Breast epithelium (tissue), 4 donors: Measurements from ENCODE around the gene DOP1A. TPM values are rescaled to one million over a fixed set of nuclear protein-coding genes. Genes with fewer than 3 reads are reported as not detected.
A peak's percentile ranks its signal among the peaks of the same experiment; 100 is the strongest.

ENCODE experiments used
- DNase-seq, 2 donors: peaks; one replicate each; pipeline ENCODE4 v3.0.0-alpha.2; 2019; ENCODE audit warnings: low spot score in 2 of 2
- H3K27ac ChIP-seq, 2 donors: fragments of 200-600 bp; sonication (generic) in 1 of 2; one replicate each; pipeline ENCODE4 v1.5.1; 2016 to 2019; ENCODE audit warnings: mild to moderate bottlenecking in 1 of 2
- H3K27me3 ChIP-seq, 2 donors: fragments of 200-600 bp; sonication (generic) in 1 of 2; one replicate each; pipeline versions ENCODE4 v1.5.1 to v1.6.0; 2017 to 2019; ENCODE audit warnings: control low read depth in 1 of 2, mild to moderate bottlenecking in 1 of 2
- H3K36me3 ChIP-seq: fragments of 200-600 bp; one replicate; pipeline ENCODE4 v1.5.1; 2019
- H3K4me1 ChIP-seq, 2 donors: fragments of 200-600 bp; sonication (generic); one replicate each; pipeline ENCODE4 v1.5.1; 2016 to 2019; ENCODE audit warnings: control low read depth in 1 of 2
- H3K4me3 ChIP-seq, 3 donors: fragments of 200-600 bp; sonication (generic); 1 replicate in 2 of 3; 2 replicates in 1 of 3; pipeline ENCODE4 v1.5.1; 2016 to 2019; ENCODE audit warnings: mild to moderate bottlenecking in 3 of 3, moderate library complexity in 2 of 3
- H3K9me3 ChIP-seq, 2 donors: fragments of 200-600 bp; sonication (generic) in 1 of 2; one replicate each; pipeline ENCODE4 v1.5.1; 2016 to 2019; ENCODE audit warnings: control low read depth in 1 of 2
- CTCF ChIP-seq, 3 donors: fragments of 450-650 bp; IDR thresholded peaks; one replicate each; pipeline ENCODE4 v1.5.1; 2016 to 2017; ENCODE audit warnings: antibody characterized with exemption in 3 of 3, mild to moderate bottlenecking in 3 of 3, moderate library complexity in 3 of 3
- POLR2A ChIP-seq: fragments of 450-650 bp; IDR thresholded peaks from one replicate; pipeline ENCODE4 v1.6.1; 2016; ENCODE audit warnings: antibody characterized with exemption, mild to moderate bottlenecking, moderate library complexity
- POLR2AphosphoS5 ChIP-seq, 3 donors: sonication (generic); formaldehyde crosslinking; IDR thresholded peaks; one replicate each; pipeline ENCODE4 v1.6.1; 2017; ENCODE audit warnings: antibody characterized with exemption in 3 of 3
- intact Hi-C: fragments of 100-400 bp; cut with DNase I; formaldehyde crosslinking; loops from one replicate; pipeline ENCODE4 v1.15.1; 2023; ENCODE audit warnings: low total_unique reads
- total RNA-seq, 3 donors: library from RNA; depleted of rRNA; stranded (reverse); fragments of >200 nt; gene quantifications; one replicate each; pipeline ENCODE4 v1.1.0, GENCODE V29; 2016

The DOP1A gene
- total RNA-seq, 3 donors from 2014 or later: 27.5 to 93.2 (median 56.4) TPM

GRCh38 chr6:83065511-83066192, 1.8 kb upstream of the DOP1A start, which contains the start of gene UBE3D:
Gene UBE3D (minus strand): TSS chr6:83065841. CDS start chr6:83065718, 123 bp downstream.
- DNase-seq: peak; percentile 65 to 88
- H3K36me3 ChIP-seq: no peaks in the 10 kb centered on the region
- intact Hi-C loops: no loop called here
- H3K27me3 ChIP-seq: no peaks in the 10 kb centered on the region
- no peaks in the 10 kb centered on the region for H3K9me3 ChIP-seq
- TF ChIP-seq CTCF (IDR thresholded peaks at IDR 0.05): peak; percentile 82 to 95 (median 92)
- peak in 2 of 3 donors; percentile 34 to 52 for TF ChIP-seq POLR2AphosphoS5 (IDR thresholded peaks at IDR 0.05)
- no peak for TF ChIP-seq POLR2A
- H3K4me1 ChIP-seq: peaks cover 0 to 10% of the 10 kb centered on the region in 2 donors
- H3K27ac ChIP-seq: peak within 1 kb of the TSS; percentile 70 to 74
- H3K4me3 ChIP-seq: peak within 1 kb of the TSS; percentile 73 to 81 (median 78)

GRCh38 chr6:83068616-83069015, 1.1 kb downstream of the DOP1A start:
- no peak for DNase-seq
- H3K27ac ChIP-seq: peak overlapping the region; percentile 89 to 97
- H3K36me3 ChIP-seq: no peaks in the 10 kb centered on the region
- peak overlapping the region; percentile 82 to 95 (median 82) for H3K4me3 ChIP-seq
- no peaks in the 10 kb centered on the region for H3K27me3 ChIP-seq
- intact Hi-C loops: no loop called here
- no peaks in the 10 kb centered on the region for H3K9me3 ChIP-seq
- no peak for TF ChIP-seq POLR2AphosphoS5 (IDR thresholded peaks at IDR 0.05)
- no peak for TF ChIP-seq CTCF (IDR thresholded peaks at IDR 0.05)
- TF ChIP-seq POLR2A: no peak
- H3K4me1 ChIP-seq: peaks cover 0 to 14% of the 10 kb centered on the region in 2 donors

- Histone ChIP-seq H3K4me3 (no peak overlapping the region), H3K27me3 (no peaks in the 10 kb centered on the region), H3K27ac (peak overlapping the region in 1 of 2 donors; percentile 97), H3K9me3 (no peaks in the 10 kb centered on the region), H3K36me3 (no peaks in the 10 kb centered on the region), H3K4me1 (peaks cover 0 to 14% of the 10 kb centered on the region in 2 donors)
- intact Hi-C loops: no loop called here
- no peak for TF ChIP-seq POLR2AphosphoS5 (IDR thresholded peaks at IDR 0.05)
- TF ChIP-seq CTCF (IDR thresholded peaks at IDR 0.05): no peak
- TF ChIP-seq POLR2A: no peak
- DNase-seq: no peak
Observed at GRCh38 chr6:83069633-83070032, 2.2 kb downstream of the DOP1A start.

GRCh38 chr6:83071023-83071422, 3.6 kb downstream of the DOP1A start:
- intact Hi-C loops: no loop called here
- Histone ChIP-seq H3K4me3 (peak overlapping the region in 1 of 3 donors; percentile 17), H3K4me1 (peaks cover 0 to 14% of the 10 kb centered on the region in 2 donors)

More at GRCh38 chr6:83071023-83071422, 3.6 kb downstream of the DOP1A start:
- no peak for DNase-seq
- Histone ChIP-seq H3K9me3 (no peaks in the 10 kb centered on the region), H3K27ac (peak overlapping the region; percentile 56 to 97), H3K27me3 (no peaks in the 10 kb centered on the region), H3K36me3 (no peaks in the 10 kb centered on the region)
- TF ChIP-seq POLR2A: no peak
- no peak for TF ChIP-seq POLR2AphosphoS5 (IDR thresholded peaks at IDR 0.05)
- TF ChIP-seq CTCF (IDR thresholded peaks at IDR 0.05): no peak
